A549 treated with CORT108297 at 1 μM for 4 hours (cell line): ENCODE measurements around the gene FOXE3. TPM values are rescaled to one million over a fixed set of nuclear protein-coding genes. Genes with fewer than 3 reads are reported as not detected.

Experiments
- total RNA-seq: library from RNA; stranded (reverse); fragments of 200-300 nt; extraction: Qiagen RNA extraction; gene quantifications from 5 replicates; pipeline ENCODE4 v1.2.3, GENCODE V29; 2022

The FOXE3 gene
- 0.06 TPM in 1 of 5 replicates, not detected in the others for total RNA-seq

DNA sequence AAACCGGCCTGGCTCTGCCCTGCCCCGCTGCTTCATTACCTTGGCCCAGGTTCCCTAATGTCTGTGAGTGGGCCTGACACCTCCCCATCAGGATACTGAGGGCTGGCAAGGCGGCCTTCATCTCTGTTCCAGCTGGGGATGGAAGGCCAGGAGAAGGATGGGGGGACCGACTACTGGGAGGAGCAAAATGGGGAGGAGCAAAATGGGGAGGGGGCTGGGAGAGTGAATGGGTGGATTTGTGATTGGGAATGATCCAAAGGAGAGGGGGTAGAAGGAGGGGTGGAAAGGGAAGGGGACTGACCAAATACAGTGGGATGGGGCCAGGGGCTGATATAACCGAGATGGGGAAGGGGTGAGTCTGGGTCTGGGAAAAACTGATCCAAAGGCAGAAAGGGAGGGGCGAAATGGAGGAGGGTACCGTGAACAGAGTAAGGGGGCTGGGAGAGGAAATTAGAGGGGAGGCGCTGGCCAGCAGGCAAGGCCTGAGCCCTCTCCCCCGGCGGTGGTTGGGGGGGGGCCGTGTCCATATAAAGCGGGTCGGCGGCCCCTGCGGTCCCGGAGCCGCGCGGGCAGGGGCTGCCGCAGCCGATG, at the start of gene FOXE3:
TSS of gene FOXE3 (plus strand) at position 558 of the 591 bp plus-strand sequence. CDS start at position 589, 31 bp downstream.

DNA sequence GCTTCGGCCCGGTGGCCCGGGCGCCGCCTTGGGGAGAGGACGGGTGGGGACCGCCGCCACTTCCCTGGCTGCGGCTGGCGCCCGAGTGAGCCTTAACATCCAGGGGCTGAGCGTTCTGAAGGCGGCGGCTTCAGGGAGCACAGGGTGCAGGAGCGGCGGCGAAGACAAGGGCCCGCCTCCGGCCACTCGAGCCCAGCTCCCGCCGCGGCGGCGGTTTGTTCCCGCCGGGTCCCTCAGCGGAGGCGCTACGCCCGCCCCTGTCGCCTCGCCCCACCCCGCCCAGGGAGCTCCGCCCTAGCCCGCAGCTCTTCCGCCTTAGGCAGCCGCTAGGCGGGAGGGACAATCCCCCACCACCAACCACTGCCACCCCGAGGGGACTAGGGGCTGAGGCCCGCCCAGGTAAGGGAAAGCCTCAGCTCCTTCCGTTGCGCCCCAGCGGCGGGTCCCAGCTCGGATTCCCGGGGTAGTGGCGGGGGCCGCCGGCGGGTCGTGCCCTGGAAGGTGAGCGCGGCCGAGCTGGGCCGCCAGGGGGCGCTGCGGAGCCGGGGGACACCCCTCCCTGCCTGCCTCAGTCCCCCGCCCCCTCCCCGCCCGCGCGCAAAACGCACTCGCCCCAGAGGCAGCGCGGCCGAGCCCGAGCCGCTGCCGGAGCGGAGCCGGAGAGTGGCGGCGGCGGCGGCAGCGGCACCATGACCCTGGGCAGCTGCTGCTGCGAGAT, 21.5 kb downstream of the FOXE3 start, which contains the start of gene FOXD2:
TSS of gene FOXD2 (plus strand) at position 598 of the 718 bp plus-strand sequence. CDS start at position 690, 92 bp downstream.

Other genes with a start within 250 kb of the FOXE3 start
- gene PDZK1IP1, start 226.2 kb upstream of the FOXE3 start, total RNA-seq, result 5.6 to 9.7 TPM (median 7.6 TPM) in 5 replicates
- gene TAL1, start 184.1 kb upstream of the FOXE3 start, total RNA-seq, result 0.02 TPM in 2 of 5 replicates, not detected in the others
- 9.6 to 10.7 TPM (median 10.1 TPM) in 5 replicates for gene STIL, start 102.1 kb upstream of the FOXE3 start, total RNA-seq
- gene CMPK1, start 82.5 kb upstream of the FOXE3 start, total RNA-seq, result 59.8 to 77.1 TPM (median 63.3 TPM) in 5 replicates
- gene FOXD2, start 21.8 kb downstream of the FOXE3 start, total RNA-seq, result 0.32 to 0.60 TPM (median 0.49 TPM) in 5 replicates